Tibial artery (tissue), 4 donors: Measurements from ENCODE around the gene HIBADH.

Experiments used
- DNase-seq, 2 donors: peaks; one replicate each; pipeline ENCODE4 v3.0.0-alpha.2; 2019
- H3K27ac ChIP-seq, 2 donors: fragments of 200-600 bp; sonication (generic) in 1 of 2; 1 replicate in 1 of 2; 2 replicates in 1 of 2; pipeline ENCODE4 v1.5.1; 2018 to 2019; ENCODE audit warnings: mild to moderate bottlenecking in 1 of 2
- H3K27me3 ChIP-seq, 2 donors: fragments of 200-600 bp; sonication (generic) in 1 of 2; one replicate each; pipeline versions ENCODE4 v1.5.1 to v1.6.0; 2016 to 2019
- H3K36me3 ChIP-seq, 3 donors: fragments of 200-600 bp; sonication (generic) in 2 of 3; one replicate each; pipeline ENCODE4 v1.5.1; 2016 to 2019; ENCODE audit warnings: mild to moderate bottlenecking in 2 of 3
- H3K4me1 ChIP-seq, 4 donors: fragments of 200-600 bp; sonication (generic) in 2 of 4; 1 replicate in 3 of 4; 2 replicates in 1 of 4; pipeline ENCODE4 v1.5.1; 2016 to 2019
- H3K4me3 ChIP-seq, 2 donors: fragments of 200-600 bp; sonication (generic) in 1 of 2; 1 replicate in 1 of 2; 2 replicates in 1 of 2; pipeline ENCODE4 v1.5.1; 2018 to 2019; ENCODE audit warnings: mild to moderate bottlenecking in 2 of 2
- H3K9me3 ChIP-seq, 3 donors: fragments of 200-600 bp; sonication (generic) in 1 of 3; one replicate each; pipeline ENCODE4 v1.5.1; 2016 to 2019
- intact Hi-C: fragments of 100-400 bp; cut with DNase I; formaldehyde crosslinking; loops from one replicate; pipeline ENCODE4 v1.15.0; 2023; ENCODE audit warnings: low total_unique reads
- TF ChIP-seq, protein P1 (sequence below), 2 experiments: fragments of 200-600 bp in 1 of 2; fragments of 450-650 bp in 1 of 2; IDR thresholded peaks; one replicate each; pipeline ENCODE4 v1.5.1; 2017 to 2019; ENCODE audit warnings: antibody characterized with exemption in 2 of 2, mild to moderate bottlenecking in 1 of 2, moderate library complexity in 1 of 2

HIBADH gene

DNA sequence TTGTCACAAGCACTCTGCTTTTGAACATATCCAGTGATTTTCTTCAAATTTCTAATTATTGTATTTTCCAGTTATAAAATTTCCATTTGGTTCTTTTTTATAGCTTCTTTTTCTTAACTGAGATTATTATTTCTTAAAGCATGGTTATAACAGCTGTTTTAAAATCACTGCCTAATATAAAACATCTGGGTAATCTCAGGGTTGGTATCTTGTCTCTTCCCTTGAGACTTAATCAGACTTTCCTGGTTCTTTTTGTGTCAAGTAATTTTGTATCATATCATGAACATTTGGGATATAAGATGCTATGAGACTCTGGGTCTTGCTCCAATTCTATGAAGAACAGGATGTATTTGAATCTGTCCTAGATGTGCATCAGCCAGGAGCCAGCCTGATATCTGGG is 93.6 kb downstream of the HIBADH start:
- H3K4me3 ChIP-seq = no peak overlapping the region

DNA sequence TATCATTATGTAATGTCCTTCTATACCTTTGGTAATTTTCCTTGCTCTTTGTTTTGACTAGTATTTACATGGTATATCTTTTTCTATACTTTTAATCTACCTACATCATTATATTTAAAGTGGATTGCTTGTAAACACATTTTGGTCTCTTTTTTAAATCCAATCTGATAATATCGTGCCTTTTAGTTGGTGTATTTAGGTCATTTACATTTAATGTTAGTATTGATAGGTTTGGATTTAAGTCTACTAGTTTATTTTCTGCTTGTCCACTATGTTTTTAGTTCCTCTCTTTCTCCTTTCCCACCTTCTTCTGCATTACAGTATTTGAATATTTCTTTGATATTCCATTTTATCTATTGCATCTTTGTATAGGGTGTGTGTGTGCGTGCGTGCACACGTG is 95.4 kb downstream of the HIBADH start:
- no peak for DNase-seq
- intact Hi-C loops = no loop called here
- no peaks in the 10 kb centered on the region for H3K4me1 ChIP-seq
- no peaks in the 10 kb centered on the region for H3K27me3 ChIP-seq
- H3K4me3 ChIP-seq = no peak overlapping the region
- TF ChIP-seq, protein P1, sequence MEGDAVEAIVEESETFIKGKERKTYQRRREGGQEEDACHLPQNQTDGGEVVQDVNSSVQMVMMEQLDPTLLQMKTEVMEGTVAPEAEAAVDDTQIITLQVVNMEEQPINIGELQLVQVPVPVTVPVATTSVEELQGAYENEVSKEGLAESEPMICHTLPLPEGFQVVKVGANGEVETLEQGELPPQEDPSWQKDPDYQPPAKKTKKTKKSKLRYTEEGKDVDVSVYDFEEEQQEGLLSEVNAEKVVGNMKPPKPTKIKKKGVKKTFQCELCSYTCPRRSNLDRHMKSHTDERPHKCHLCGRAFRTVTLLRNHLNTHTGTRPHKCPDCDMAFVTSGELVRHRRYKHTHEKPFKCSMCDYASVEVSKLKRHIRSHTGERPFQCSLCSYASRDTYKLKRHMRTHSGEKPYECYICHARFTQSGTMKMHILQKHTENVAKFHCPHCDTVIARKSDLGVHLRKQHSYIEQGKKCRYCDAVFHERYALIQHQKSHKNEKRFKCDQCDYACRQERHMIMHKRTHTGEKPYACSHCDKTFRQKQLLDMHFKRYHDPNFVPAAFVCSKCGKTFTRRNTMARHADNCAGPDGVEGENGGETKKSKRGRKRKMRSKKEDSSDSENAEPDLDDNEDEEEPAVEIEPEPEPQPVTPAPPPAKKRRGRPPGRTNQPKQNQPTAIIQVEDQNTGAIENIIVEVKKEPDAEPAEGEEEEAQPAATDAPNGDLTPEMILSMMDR (IDR thresholded peaks at IDR 0.05) = no peak
- peaks cover 0 to 7% (median 0%) of the 10 kb centered on the region in 3 donors for H3K36me3 ChIP-seq
- H3K27ac ChIP-seq = no peak overlapping the region
- H3K9me3 ChIP-seq = no peaks in the 10 kb centered on the region

More for the DNA sequence above, 93.6 kb downstream of the HIBADH start:
- TF ChIP-seq, protein P1 (IDR thresholded peaks at IDR 0.05) = no peak
- Histone ChIP-seq H3K4me1 (no peaks in the 10 kb centered on the region), H3K27ac (no peak overlapping the region), H3K36me3 (peaks cover 0 to 7% (median 0%) of the 10 kb centered on the region in 3 donors), H3K27me3 (no peaks in the 10 kb centered on the region), H3K9me3 (no peaks in the 10 kb centered on the region)
- intact Hi-C loops = no loop called here
- DNase-seq = no peak

- intact Hi-C loops = no loop called here
- Histone ChIP-seq H3K9me3 (no peaks in the 10 kb centered on the region), H3K4me1 (no peaks in the 10 kb centered on the region), H3K36me3 (peaks cover 0 to 4% (median 0%) of the 10 kb centered on the region in 3 donors), H3K4me3 (no peak overlapping the region), H3K27ac (no peak overlapping the region), H3K27me3 (no peaks in the 10 kb centered on the region)
- TF ChIP-seq, protein P1 (IDR thresholded peaks at IDR 0.05) = no peak
- DNase-seq = no peak
Observed at GRCh38 chr7:27564881-27565482, 97.7 kb downstream of the HIBADH start.

DNA sequence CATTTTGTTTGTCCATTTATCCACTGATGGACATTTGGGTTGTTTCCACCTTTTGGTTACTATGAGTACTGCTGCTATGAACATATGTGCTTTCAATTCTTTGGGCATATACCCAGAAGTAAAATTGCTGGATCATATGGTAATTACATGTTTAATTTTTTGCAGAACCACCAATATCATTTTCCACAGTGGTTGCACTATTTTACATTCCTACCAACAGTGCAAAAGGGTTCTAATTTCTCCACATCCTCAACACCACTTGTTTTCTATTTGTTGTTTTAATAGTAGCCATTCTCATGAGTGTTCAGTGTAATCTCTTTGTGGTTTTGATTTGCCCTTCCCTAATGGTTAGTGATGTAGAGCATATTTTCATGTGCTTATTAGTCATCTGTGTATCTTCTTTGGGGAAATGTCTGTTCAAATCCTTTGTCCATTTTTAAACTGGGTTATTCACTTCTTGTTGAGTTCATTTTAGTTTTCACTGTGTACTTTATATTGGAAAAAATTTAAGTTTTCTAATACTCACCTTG is 101.9 kb downstream of the HIBADH start:
- no peak for DNase-seq
- H3K4me1 ChIP-seq = no peaks in the 10 kb centered on the region
- intact Hi-C loops = no loop called here
- H3K27me3 ChIP-seq = no peaks in the 10 kb centered on the region
- TF ChIP-seq, protein P1 (IDR thresholded peaks at IDR 0.05) = no peak
- no peak overlapping the region for H3K27ac ChIP-seq
- H3K4me3 ChIP-seq = no peak overlapping the region
- no peaks in the 10 kb centered on the region for H3K9me3 ChIP-seq
- H3K36me3 ChIP-seq = no peaks in the 10 kb centered on the region

GRCh38 chr7:27555670-27556069 is 107.0 kb downstream of the HIBADH start:
- TF ChIP-seq, protein P1 (IDR thresholded peaks at IDR 0.05) = no peak
- intact Hi-C loops = no loop called here
- Histone ChIP-seq H3K27me3 (no peaks in the 10 kb centered on the region), H3K4me1 (no peaks in the 10 kb centered on the region), H3K4me3 (no peak overlapping the region), H3K36me3 (no peaks in the 10 kb centered on the region), H3K9me3 (no peaks in the 10 kb centered on the region), H3K27ac (no peak overlapping the region)
- DNase-seq = no peak
